Mononuclear cell (primary cell): ENCODE data around the gene VAV2. TPM values are rescaled to one million over a fixed set of nuclear protein-coding genes. Genes with fewer than 3 reads are reported as not detected.

ENCODE experiments used
- H3K27me3 ChIP-seq: 2 replicates; pipeline ENCODE4 v1.6.0; 2011; ENCODE audit warnings: low read length, control low read depth; ENCODE audit not compliant: insufficient read depth
- H3K4me1 ChIP-seq: 2 replicates; pipeline ENCODE4 v1.5.1; 2011; ENCODE audit warnings: mild to moderate bottlenecking, low read length, control low read depth; ENCODE audit not compliant: insufficient read depth
- H3K4me3 ChIP-seq: 2 replicates; pipeline ENCODE4 v1.5.1; 2011; ENCODE audit warnings: mild to moderate bottlenecking, low read length, moderate library complexity
- H3K9me3 ChIP-seq: 2 replicates; pipeline ENCODE4 v1.5.1; 2011; ENCODE audit warnings: low read depth, mild to moderate bottlenecking, control low read depth, low read length
- total RNA-seq: library from RNA; depleted of rRNA; stranded (reverse); fragments of >200 nt; gene quantifications from one replicate; pipeline ENCODE4 v1.2.3, GENCODE V29; 2012

The VAV2 gene
- total RNA-seq, 1 donor = 4.5 TPM

GRCh38 chr9:133981958-133982681, 10.0 kb downstream of the VAV2 start:
- Histone ChIP-seq H3K4me1 (peaks cover 7% of the 10 kb centered on the region), H3K9me3 (no peaks in the 10 kb centered on the region), H3K27me3 (no peaks in the 10 kb centered on the region), H3K4me3 (no peak overlapping the region)

- H3K4me1 ChIP-seq = peaks cover 7% of the 10 kb centered on the region
- no peaks in the 10 kb centered on the region for H3K27me3 ChIP-seq
- no peak overlapping the region for H3K4me3 ChIP-seq
- no peaks in the 10 kb centered on the region for H3K9me3 ChIP-seq
Measured at GRCh38 chr9:133981589-133981957, 10.6 kb downstream of the VAV2 start.

GRCh38 chr9:133980864-133981588, 11.1 kb downstream of the VAV2 start:
- peaks cover 7% of the 10 kb centered on the region for H3K4me1 ChIP-seq

GRCh38 chr9:133979921-133980863, 11.9 kb downstream of the VAV2 start:
- Histone ChIP-seq H3K4me3 (no peak overlapping the region), H3K4me1 (peaks cover 7% of the 10 kb centered on the region), H3K9me3 (no peaks in the 10 kb centered on the region), H3K27me3 (no peaks in the 10 kb centered on the region)

More at GRCh38 chr9:133980864-133981588, 11.1 kb downstream of the VAV2 start:
- H3K9me3 ChIP-seq = no peaks in the 10 kb centered on the region
- no peaks in the 10 kb centered on the region for H3K27me3 ChIP-seq
- H3K4me3 ChIP-seq = no peak overlapping the region

- no peaks in the 10 kb centered on the region for H3K27me3 ChIP-seq
- H3K4me3 ChIP-seq = no peak overlapping the region
- no peaks in the 10 kb centered on the region for H3K9me3 ChIP-seq
- peaks cover 7% of the 10 kb centered on the region for H3K4me1 ChIP-seq
Measured at GRCh38 chr9:133979273-133979920, 12.7 kb downstream of the VAV2 start.

GRCh38 chr9:133978899-133979272, 13.2 kb downstream of the VAV2 start:
- Histone ChIP-seq H3K4me3 (no peak overlapping the region), H3K27me3 (no peaks in the 10 kb centered on the region), H3K9me3 (no peaks in the 10 kb centered on the region), H3K4me1 (peaks cover 7% of the 10 kb centered on the region)

GRCh38 chr9:133978226-133978898, 13.8 kb downstream of the VAV2 start:
- Histone ChIP-seq H3K4me3 (no peak overlapping the region), H3K27me3 (no peaks in the 10 kb centered on the region), H3K4me1 (peaks cover 7% of the 10 kb centered on the region), H3K9me3 (no peaks in the 10 kb centered on the region)

- Histone ChIP-seq H3K4me1 (peaks cover 7% of the 10 kb centered on the region), H3K4me3 (no peak overlapping the region), H3K9me3 (no peaks in the 10 kb centered on the region), H3K27me3 (no peaks in the 10 kb centered on the region)
Measured at GRCh38 chr9:133977421-133978201, 14.5 kb downstream of the VAV2 start.

GRCh38 chr9:133976887-133977286, 15.2 kb downstream of the VAV2 start:
- H3K4me3 ChIP-seq = no peak overlapping the region
- H3K27me3 ChIP-seq = no peaks in the 10 kb centered on the region
- no peaks in the 10 kb centered on the region for H3K9me3 ChIP-seq
- H3K4me1 ChIP-seq = peaks cover 7% of the 10 kb centered on the region

GRCh38 chr9:133976191-133976861, 15.8 kb downstream of the VAV2 start:
- peaks cover 7% of the 10 kb centered on the region for H3K4me1 ChIP-seq

GRCh38 chr9:133975511-133975910, 16.6 kb downstream of the VAV2 start:
- peaks cover 7% of the 10 kb centered on the region for H3K4me1 ChIP-seq
- no peaks in the 10 kb centered on the region for H3K27me3 ChIP-seq
- no peak overlapping the region for H3K4me3 ChIP-seq
- no peaks in the 10 kb centered on the region for H3K9me3 ChIP-seq

More at GRCh38 chr9:133976191-133976861, 15.8 kb downstream of the VAV2 start:
- Histone ChIP-seq H3K27me3 (no peaks in the 10 kb centered on the region), H3K9me3 (no peaks in the 10 kb centered on the region), H3K4me3 (no peak overlapping the region)

GRCh38 chr9:133974631-133975341, 17.3 kb downstream of the VAV2 start:
- H3K4me3 ChIP-seq = no peak overlapping the region
- no peaks in the 10 kb centered on the region for H3K9me3 ChIP-seq
- peaks cover under 1% of the 10 kb centered on the region for H3K4me1 ChIP-seq
- H3K27me3 ChIP-seq = no peaks in the 10 kb centered on the region
